T-helper 1 cell treated with Interleukin-12 subunit alpha and Interleukin-12 subunit beta and Interleukin-4 antibody, amounts not matched to agents 30 ng/mL and 1 ng/mL, for 36 hours (primary cell): ENCODE data around the gene RASA3. TPM values are rescaled to one million over a fixed set of nuclear protein-coding genes. Genes with fewer than 3 reads are reported as not detected.

Experiments
- intact Hi-C: fragments of 100-400 bp; cut with micrococcal nuclease; formaldehyde crosslinking; loops from one replicate; pipeline ENCODE4 v1.15.1; 2024
- total RNA-seq: library from RNA; stranded (reverse); gene quantifications from 2 replicates; pipeline ENCODE4 v1.2.3, GENCODE V29; 2022

RASA3 gene
- total RNA-seq, 1 donor from 2014 or later: 99.4 TPM

GRCh38 chr13:114057166-114058050 is 75.0 kb downstream of the RASA3 start:
- intact Hi-C loops: no loop called here

GRCh38 chr13:114056205-114057013 is 76.0 kb downstream of the RASA3 start:
- intact Hi-C loops: no loop called here

GRCh38 chr13:114055766-114056165 is 76.7 kb downstream of the RASA3 start:
- intact Hi-C loops: no loop called here

GRCh38 chr13:114054830-114055439 is 77.5 kb downstream of the RASA3 start:
- intact Hi-C loops: no loop called here

GRCh38 chr13:114054264-114054663 is 78.2 kb downstream of the RASA3 start:
- intact Hi-C loops: no loop called here

GRCh38 chr13:114053026-114053425 is 79.4 kb downstream of the RASA3 start:
- intact Hi-C loops: no loop called here

- intact Hi-C loops: no loop called here
Observed at GRCh38 chr13:114050536-114051450, 81.6 kb downstream of the RASA3 start.

GRCh38 chr13:114049626-114050101 is 82.8 kb downstream of the RASA3 start:
- intact Hi-C loops: loop anchor here (5.0 kb wide), 1 partner anchor 178 kb away; no protein-coding TSS in a partner anchor

GRCh38 chr13:114049026-114049425 is 83.4 kb downstream of the RASA3 start:
- intact Hi-C loops: loop anchor here (5.0 kb wide), 1 partner anchor 178 kb away; no protein-coding TSS in a partner anchor

GRCh38 chr13:114048443-114048842 is 84.0 kb downstream of the RASA3 start:
- intact Hi-C loops: loop anchor here (5.0 kb wide), 1 partner anchor 179 kb away; no protein-coding TSS in a partner anchor

- intact Hi-C loops: loop anchor here (5.0 kb wide), 1 partner anchor 180 kb away; no protein-coding TSS in a partner anchor
Observed at GRCh38 chr13:114047358-114047881, 85.0 kb downstream of the RASA3 start.

- intact Hi-C loops: loop anchor here (5.0 kb wide), 1 partner anchor 181 kb away; no protein-coding TSS in a partner anchor
Observed at GRCh38 chr13:114046431-114046975, 85.9 kb downstream of the RASA3 start.

GRCh38 chr13:114045113-114045735 is 87.2 kb downstream of the RASA3 start:
- intact Hi-C loops: loop anchor here (5.0 kb wide), 1 partner anchor 182 kb away; no protein-coding TSS in a partner anchor

- intact Hi-C loops: no loop called here
Observed at GRCh38 chr13:114044486-114044885, 87.9 kb downstream of the RASA3 start.

- intact Hi-C loops: no loop called here
Observed at GRCh38 chr13:114043421-114044053, 88.9 kb downstream of the RASA3 start.

GRCh38 chr13:114042066-114042815 is 90.2 kb downstream of the RASA3 start:
- intact Hi-C loops: no loop called here

GRCh38 chr13:114041493-114041892 is 90.9 kb downstream of the RASA3 start:
- intact Hi-C loops: no loop called here
